Testis (tissue), 3 donors: ENCODE measurements around the gene ZNF420. TPM values are rescaled to one million over a fixed set of nuclear protein-coding genes. Genes with fewer than 3 reads are reported as not detected.
"Not testable (repeated sequence)": the region's sequence is repeated elsewhere in the genome, so short reads cannot be mapped to it uniquely, and the experiment has no call there.

Experiments used
- DNase-seq: peaks from one replicate; pipeline ENCODE4 v3.0.0-alpha.2; 2019
- H3K27ac ChIP-seq, 2 donors: fragments of 200-600 bp; sonication (generic); one replicate each; pipeline ENCODE4 v1.5.1; 2019
- H3K27me3 ChIP-seq: fragments of 200-600 bp; sonication (generic); one replicate; pipeline ENCODE4 v1.5.1; 2019
- H3K36me3 ChIP-seq: fragments of 200-600 bp; sonication (generic); one replicate; pipeline ENCODE4 v1.5.1; 2017; ENCODE audit warnings: low read depth; ENCODE audit errors: missing control alignments
- H3K4me1 ChIP-seq: fragments of 200-600 bp; sonication (generic); one replicate; pipeline ENCODE4 v1.5.1; 2019
- H3K4me3 ChIP-seq, 2 donors: fragments of 200-600 bp; sonication (generic); one replicate each; pipeline ENCODE4 v1.5.1; 2017 to 2019
- H3K9me3 ChIP-seq: fragments of 200-600 bp; sonication (generic); one replicate; pipeline ENCODE4 v1.5.1; 2017
- CTCF ChIP-seq, 3 experiments: fragments of 450-650 bp in 2 of 3; fragments of 200-600 bp in 1 of 3; sonication (generic) in 1 of 3; IDR thresholded peaks; one replicate each; pipeline ENCODE4 v1.5.1; 2016 to 2019; ENCODE audit warnings: antibody characterized with exemption in 3 of 3, mild to moderate bottlenecking in 2 of 3, moderate library complexity in 1 of 3
- POLR2A ChIP-seq: fragments of 450-650 bp; IDR thresholded peaks from one replicate; pipeline ENCODE4 v1.6.1; 2017; ENCODE audit warnings: antibody characterized with exemption, mild to moderate bottlenecking, moderate library complexity
- WGBS, 2 donors: methylation state at CpG; one replicate each; pipeline ENCODE4 v1.1.5; 2018; 5-methylcytosine and 5-hydroxymethylcytosine counted together
- intact Hi-C: fragments of 100-400 bp; cut with DNase I; formaldehyde crosslinking; loops from one replicate; pipeline ENCODE4 v1.15.1; 2023; ENCODE audit warnings: low total_unique reads
- polyA plus RNA-seq: library from polyadenylated mRNA; stranded (reverse); fragments of 350-450 nt; fragmentation: Illumina TruSeq; extraction: RNeasy Lipid Tissue Mini Kit (QIAGEN cat#74804); gene quantifications from one replicate; pipeline ENCODE4 v1.2.3, GENCODE V29; 2014; ENCODE audit warnings: low read depth, low replicate concordance; ENCODE audit not compliant: insufficient read depth
- total RNA-seq, 2 donors: library from RNA; depleted of rRNA; stranded (reverse); fragments of >200 nt; gene quantifications; one replicate each; pipeline ENCODE4 v1.2.3, GENCODE V29; 2016

ZNF420 gene
- total and polyA plus RNA-seq, 3 donors from 2014 or later: 17.6 to 17.8 (median 17.7) TPM

DNA sequence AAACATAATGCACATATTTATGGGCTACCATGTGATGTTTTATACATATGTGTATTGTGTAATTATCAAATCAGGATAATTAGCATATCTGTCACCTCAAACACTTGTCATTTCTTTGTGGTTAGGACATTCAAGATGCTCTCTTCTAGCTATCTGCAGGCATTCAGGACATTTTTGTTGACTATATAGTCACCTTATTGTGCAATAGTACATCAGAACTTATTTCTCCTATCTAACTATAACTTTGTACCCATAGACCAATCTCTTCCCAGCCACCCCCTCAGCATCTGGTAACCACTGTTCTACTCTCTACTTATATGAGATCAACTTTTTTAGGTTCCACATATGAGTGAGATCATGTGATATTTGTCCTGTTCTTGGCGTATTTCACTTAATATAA lies 20.3 kb downstream of the ZNF420 start:
- no peak for TF ChIP-seq POLR2A
- TF ChIP-seq CTCF (IDR thresholded peaks at IDR 0.05): no peak
- no peaks in the 10 kb centered on the region for H3K36me3 ChIP-seq
- H3K4me1 ChIP-seq: no peaks in the 10 kb centered on the region
- no peaks in the 10 kb centered on the region for H3K27me3 ChIP-seq
- 96 to 98% methylated on average over 1 of the region's 1 CpG for WGBS, 2 donors
- intact Hi-C loops: no loop called here
- H3K9me3 ChIP-seq: no peaks in the 10 kb centered on the region
- no peak overlapping the region for H3K4me3 ChIP-seq
- DNase-seq: no peak
- no peak overlapping the region for H3K27ac ChIP-seq

DNA sequence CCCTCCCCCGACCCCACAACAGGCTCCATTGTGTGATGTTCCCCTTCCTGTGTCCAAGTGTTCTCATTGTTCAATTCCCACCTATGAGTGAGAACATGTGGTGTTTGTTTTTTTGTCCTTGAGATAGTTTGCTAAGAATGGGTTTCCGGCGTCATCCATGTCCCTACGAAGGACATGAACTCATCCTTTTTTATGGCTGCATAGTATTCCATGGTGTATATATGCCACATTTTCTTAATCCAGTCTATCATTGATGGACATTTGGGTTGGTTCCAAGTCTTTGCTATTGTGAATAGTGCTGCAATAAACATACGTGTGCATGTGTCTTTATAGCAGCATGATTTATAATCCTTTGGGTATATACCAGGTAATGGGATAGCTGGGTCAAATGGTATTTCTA lies 25.9 kb downstream of the ZNF420 start:
- WGBS, 2 donors: 95 to 100% methylated on average over 5 of the region's 5 CpGs
- H3K36me3 ChIP-seq, H3K4me1 ChIP-seq, intact Hi-C loops, H3K27me3 ChIP-seq, H3K4me3 ChIP-seq, H3K27ac ChIP-seq, H3K9me3 ChIP-seq, DNase-seq: not testable (repeated sequence)

- H3K9me3 ChIP-seq, H3K4me3 ChIP-seq, intact Hi-C loops, H3K36me3 ChIP-seq, H3K4me1 ChIP-seq, H3K27ac ChIP-seq, H3K27me3 ChIP-seq: not testable (repeated sequence)
- DNase-seq: peak; percentile 21
- TF ChIP-seq CTCF (IDR thresholded peaks at IDR 0.05): peak in 2 of 3 experiments; percentile 14 to 25
- WGBS, 2 donors: 82 to 84% methylated on average over 7 of the region's 7 CpGs
Observed at GRCh38 chr19:37111753-37112152, 33.5 kb downstream of the ZNF420 start.

GRCh38 chr19:37114001-37114400 lies 35.8 kb downstream of the ZNF420 start:
- no peak for DNase-seq
- intact Hi-C loops: no loop called here
- Histone ChIP-seq H3K9me3 (no peaks in the 10 kb centered on the region), H3K27me3 (no peaks in the 10 kb centered on the region), H3K4me3 (no peak overlapping the region), H3K36me3 (no peaks in the 10 kb centered on the region), H3K4me1 (no peaks in the 10 kb centered on the region), H3K27ac (no peak overlapping the region)
- 87 to 91% methylated on average over 9 of the region's 9 CpGs for WGBS, 2 donors
- TF ChIP-seq POLR2A (no peak), CTCF (IDR thresholded peaks at IDR 0.05) (peak in 1 of 3 experiments; percentile 59)

GRCh38 chr19:37122093-37122492 lies 43.9 kb downstream of the ZNF420 start:
- H3K36me3 ChIP-seq, DNase-seq, H3K9me3 ChIP-seq, H3K27ac ChIP-seq, H3K4me1 ChIP-seq, H3K4me3 ChIP-seq, intact Hi-C loops, H3K27me3 ChIP-seq: not testable (repeated sequence)
- 96 to 100% methylated on average over 1 to 3 of the region's 3 CpGs for WGBS, 2 donors

GRCh38 chr19:37127999-37128820 lies 50.0 kb downstream of the ZNF420 start:
- DNase-seq: no peak
- Histone ChIP-seq H3K9me3 (no peaks in the 10 kb centered on the region), H3K4me3 (no peak overlapping the region), H3K36me3 (no peaks in the 10 kb centered on the region), H3K27me3 (no peaks in the 10 kb centered on the region), H3K4me1 (no peaks in the 10 kb centered on the region), H3K27ac (no peak overlapping the region)
- intact Hi-C loops: no loop called here
- TF ChIP-seq POLR2A (no peak), CTCF (IDR thresholded peaks at IDR 0.05) (no peak)
- 96 to 99% methylated on average over 12 of the region's 12 CpGs for WGBS, 2 donors
